Measurements from ENCODE around the gene BANF1.
"Not testable (repeated sequence)": the region's sequence is repeated elsewhere in the genome, so short reads cannot be mapped to it uniquely, and the experiment has no call there.

The BANF1 gene

DNA sequence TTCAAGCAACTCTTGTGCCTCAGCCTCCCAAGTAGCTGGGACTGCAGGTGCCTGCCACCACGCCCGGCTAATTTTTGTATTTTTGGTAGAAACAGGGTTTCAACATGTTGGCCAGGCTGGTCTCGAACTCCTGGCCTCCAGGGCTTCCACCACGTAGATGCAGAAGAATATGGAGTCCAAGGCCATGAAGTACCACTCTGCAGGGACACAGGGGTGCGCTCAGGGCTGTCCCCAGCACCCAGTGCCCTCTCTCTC is 20.8 kb downstream of the BANF1 start:
- not testable (repeated sequence) for H3K9me3 ChIP-seq (ENCODE audit: control insufficient read depth in 1 of 2, low read length in 2 of 2); H3K4me3 ChIP-seq (ENCODE audit: low read depth in 1 of 2, low read length in 2 of 2); H3K27me3 ChIP-seq (ENCODE audit: low read depth, low read length)

GRCh38 chr11:66026017-66026529 is 23.8 kb downstream of the BANF1 start, which contains the start of gene CATSPER1:
CATSPER1 (minus strand) TSS chr11:66026479; CDS start chr11:66026379, 100 bp downstream.
- Histone ChIP-seq H3K4me3 (ENCODE audit: low read depth in 1 of 2, low read length in 2 of 2) (no peak within 1 kb of the TSS), H3K27me3 (ENCODE audit: low read depth, low read length) (no peaks in the 10 kb centered on the region), H3K27ac (ENCODE audit: low read length) (no peak within 1 kb of the TSS), H3K36me3 (ENCODE audit: control insufficient read depth in 1 of 2, insufficient read depth in 2 of 2, low read length in 2 of 2) (no peaks in the 10 kb centered on the region), H3K9me3 (ENCODE audit: control insufficient read depth in 1 of 2, low read length in 2 of 2) (no peaks in the 10 kb centered on the region), H3K4me1 (ENCODE audit: control insufficient read depth in 1 of 2, insufficient read depth in 2 of 2, low read length in 2 of 2) (peaks cover 0 to 5% of the 10 kb centered on the region in 2 donors)

More for the DNA sequence above, 20.8 kb downstream of the BANF1 start:
- not testable (repeated sequence) for H3K4me1 ChIP-seq (ENCODE audit: control insufficient read depth in 1 of 2, insufficient read depth in 2 of 2, low read length in 2 of 2); H3K27ac ChIP-seq (ENCODE audit: low read length); H3K36me3 ChIP-seq (ENCODE audit: control insufficient read depth in 1 of 2, insufficient read depth in 2 of 2, low read length in 2 of 2)

GRCh38 chr11:66032957-66033735 is 30.8 kb downstream of the BANF1 start:
- Histone ChIP-seq H3K27me3 (ENCODE audit: low read depth, low read length) (no peaks in the 10 kb centered on the region), H3K4me3 (ENCODE audit: low read depth in 1 of 2, low read length in 2 of 2) (no peak overlapping the region), H3K9me3 (ENCODE audit: control insufficient read depth in 1 of 2, low read length in 2 of 2) (no peaks in the 10 kb centered on the region), H3K36me3 (ENCODE audit: control insufficient read depth in 1 of 2, insufficient read depth in 2 of 2, low read length in 2 of 2) (no peaks in the 10 kb centered on the region), H3K4me1 (ENCODE audit: control insufficient read depth in 1 of 2, insufficient read depth in 2 of 2, low read length in 2 of 2) (no peaks in the 10 kb centered on the region), H3K27ac (ENCODE audit: low read length) (no peak overlapping the region)

- no peak overlapping the region for H3K27ac ChIP-seq (ENCODE audit: low read length)
- no peaks in the 10 kb centered on the region for H3K27me3 ChIP-seq (ENCODE audit: low read depth, low read length)
- H3K4me3 ChIP-seq (ENCODE audit: low read depth in 1 of 2, low read length in 2 of 2) = no peak overlapping the region
- no peaks in the 10 kb centered on the region for H3K4me1 ChIP-seq (ENCODE audit: control insufficient read depth in 1 of 2, insufficient read depth in 2 of 2, low read length in 2 of 2)
- H3K9me3 ChIP-seq (ENCODE audit: control insufficient read depth in 1 of 2, low read length in 2 of 2) = no peaks in the 10 kb centered on the region
- no peaks in the 10 kb centered on the region for H3K36me3 ChIP-seq (ENCODE audit: control insufficient read depth in 1 of 2, insufficient read depth in 2 of 2, low read length in 2 of 2)
These were observed 33.5 kb downstream of the BANF1 start for GRCh38 chr11:66035653-66036333.

- no peaks in the 10 kb centered on the region for H3K9me3 ChIP-seq (ENCODE audit: control insufficient read depth in 1 of 2, low read length in 2 of 2)
- H3K27me3 ChIP-seq (ENCODE audit: low read depth, low read length) = no peaks in the 10 kb centered on the region
- H3K36me3 ChIP-seq (ENCODE audit: control insufficient read depth in 1 of 2, insufficient read depth in 2 of 2, low read length in 2 of 2) = no peaks in the 10 kb centered on the region
- no peaks in the 10 kb centered on the region for H3K4me1 ChIP-seq (ENCODE audit: control insufficient read depth in 1 of 2, insufficient read depth in 2 of 2, low read length in 2 of 2)
- H3K4me3 ChIP-seq (ENCODE audit: low read depth in 1 of 2, low read length in 2 of 2) = no peak overlapping the region
- no peak overlapping the region for H3K27ac ChIP-seq (ENCODE audit: low read length)
These were observed 34.0 kb downstream of the BANF1 start for GRCh38 chr11:66036334-66036710.

DNA sequence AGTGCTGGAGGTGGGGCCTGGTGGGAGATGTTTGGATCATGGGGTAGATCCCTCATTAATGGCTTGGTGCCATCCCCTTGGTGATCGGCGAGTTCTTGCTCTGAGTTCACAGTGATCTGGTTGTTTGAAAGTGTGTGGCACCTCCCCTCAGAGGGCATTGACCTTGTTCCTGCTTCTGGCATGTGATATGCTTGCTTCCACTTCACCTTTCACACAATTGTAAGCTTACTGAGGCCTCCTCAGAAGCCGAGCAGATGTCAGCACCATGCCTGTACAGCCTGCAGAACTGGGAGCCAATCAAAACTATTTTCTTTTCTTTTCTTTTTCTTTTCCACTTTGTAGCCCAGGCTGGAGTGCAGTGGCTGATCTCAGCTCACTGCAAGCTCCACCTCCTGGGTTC is 35.0 kb downstream of the BANF1 start:
- no peak overlapping the region for H3K27ac ChIP-seq (ENCODE audit: low read length)

GRCh38 chr11:66039765-66040164 is 37.5 kb downstream of the BANF1 start:
- no peak overlapping the region for H3K4me3 ChIP-seq (ENCODE audit: low read depth in 1 of 2, low read length in 2 of 2)
- no peaks in the 10 kb centered on the region for H3K9me3 ChIP-seq (ENCODE audit: control insufficient read depth in 1 of 2, low read length in 2 of 2)
- no peaks in the 10 kb centered on the region for H3K36me3 ChIP-seq (ENCODE audit: control insufficient read depth in 1 of 2, insufficient read depth in 2 of 2, low read length in 2 of 2)
- H3K4me1 ChIP-seq (ENCODE audit: control insufficient read depth in 1 of 2, insufficient read depth in 2 of 2, low read length in 2 of 2) = no peaks in the 10 kb centered on the region
- H3K27me3 ChIP-seq (ENCODE audit: low read depth, low read length) = no peaks in the 10 kb centered on the region
- no peak overlapping the region for H3K27ac ChIP-seq (ENCODE audit: low read length)

More for the DNA sequence above, 35.0 kb downstream of the BANF1 start:
- Histone ChIP-seq H3K4me1 (ENCODE audit: control insufficient read depth in 1 of 2, insufficient read depth in 2 of 2, low read length in 2 of 2) (no peaks in the 10 kb centered on the region), H3K36me3 (ENCODE audit: control insufficient read depth in 1 of 2, insufficient read depth in 2 of 2, low read length in 2 of 2) (no peaks in the 10 kb centered on the region), H3K4me3 (ENCODE audit: low read depth in 1 of 2, low read length in 2 of 2) (no peak overlapping the region), H3K9me3 (ENCODE audit: control insufficient read depth in 1 of 2, low read length in 2 of 2) (no peaks in the 10 kb centered on the region), H3K27me3 (ENCODE audit: low read depth, low read length) (no peaks in the 10 kb centered on the region)

DNA sequence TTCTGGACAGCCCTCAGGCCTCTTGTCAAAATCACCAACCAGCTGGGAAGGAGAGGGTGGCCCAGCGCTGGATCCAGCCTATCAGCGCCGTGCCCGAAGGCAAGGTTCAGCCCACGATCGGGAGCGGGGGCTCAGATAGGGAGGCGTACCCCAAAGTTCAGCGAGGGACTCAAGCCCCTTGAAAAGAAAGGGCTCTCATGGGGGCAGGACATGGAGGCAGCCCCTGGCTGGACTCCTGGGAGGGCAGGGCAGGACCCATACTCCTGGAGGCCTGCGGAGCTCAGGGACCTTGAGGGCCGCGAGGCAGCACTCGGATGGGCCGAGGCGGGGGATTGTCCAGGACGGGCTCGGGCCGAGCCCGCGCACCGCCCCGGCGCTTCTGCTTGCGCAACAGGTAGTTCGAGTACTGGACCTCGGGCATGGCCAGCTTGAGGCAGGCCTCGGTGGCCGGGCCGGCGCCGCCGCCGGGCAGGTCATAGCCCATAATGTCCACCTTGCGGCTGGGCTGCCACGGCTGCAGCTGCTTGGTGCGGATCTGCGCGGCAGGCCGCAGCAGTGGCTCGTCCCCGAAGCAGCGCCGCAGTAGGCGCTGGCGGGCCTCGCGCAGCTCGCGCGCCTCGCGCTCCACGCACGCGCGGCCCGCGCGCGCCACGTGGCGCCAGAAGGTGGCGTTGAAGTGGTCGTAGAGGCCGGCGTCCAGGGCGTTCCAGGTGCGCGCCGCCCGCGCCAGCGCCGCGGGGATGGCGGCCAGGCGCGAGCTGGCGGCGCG is 40.1 kb downstream of the BANF1 start:
- no peak overlapping the region for H3K27ac ChIP-seq (ENCODE audit: low read length)
- peaks cover 0 to 4% of the 10 kb centered on the region in 2 donors for H3K4me1 ChIP-seq (ENCODE audit: control insufficient read depth in 1 of 2, insufficient read depth in 2 of 2, low read length in 2 of 2)
- no peaks in the 10 kb centered on the region for H3K36me3 ChIP-seq (ENCODE audit: control insufficient read depth in 1 of 2, insufficient read depth in 2 of 2, low read length in 2 of 2)
- no peaks in the 10 kb centered on the region for H3K27me3 ChIP-seq (ENCODE audit: low read depth, low read length)
- no peak overlapping the region for H3K4me3 ChIP-seq (ENCODE audit: low read depth in 1 of 2, low read length in 2 of 2)
- no peaks in the 10 kb centered on the region for H3K9me3 ChIP-seq (ENCODE audit: control insufficient read depth in 1 of 2, low read length in 2 of 2)

- Histone ChIP-seq H3K27me3 (ENCODE audit: low read depth, low read length) (peaks cover 2% of the 10 kb centered on the region), H3K27ac (ENCODE audit: low read length) (no peak overlapping the region), H3K4me1 (ENCODE audit: control insufficient read depth in 1 of 2, insufficient read depth in 2 of 2, low read length in 2 of 2) (peaks cover 0 to 4% of the 10 kb centered on the region in 2 donors), H3K9me3 (ENCODE audit: control insufficient read depth in 1 of 2, low read length in 2 of 2) (no peaks in the 10 kb centered on the region), H3K4me3 (ENCODE audit: low read depth in 1 of 2, low read length in 2 of 2) (no peak overlapping the region), H3K36me3 (ENCODE audit: control insufficient read depth in 1 of 2, insufficient read depth in 2 of 2, low read length in 2 of 2) (no peaks in the 10 kb centered on the region)
These were observed 40.9 kb downstream of the BANF1 start for GRCh38 chr11:66042996-66043906.

- no peak overlapping the region for H3K4me3 ChIP-seq (ENCODE audit: low read depth in 1 of 2, low read length in 2 of 2)
- H3K4me1 ChIP-seq (ENCODE audit: control insufficient read depth in 1 of 2, insufficient read depth in 2 of 2, low read length in 2 of 2) = peaks cover 0 to 12% of the 10 kb centered on the region in 2 donors
- peaks cover 3% of the 10 kb centered on the region for H3K27me3 ChIP-seq (ENCODE audit: low read depth, low read length)
- H3K9me3 ChIP-seq (ENCODE audit: control insufficient read depth in 1 of 2, low read length in 2 of 2) = no peaks in the 10 kb centered on the region
- no peaks in the 10 kb centered on the region for H3K36me3 ChIP-seq (ENCODE audit: control insufficient read depth in 1 of 2, insufficient read depth in 2 of 2, low read length in 2 of 2)
- H3K27ac ChIP-seq (ENCODE audit: low read length) = no peak overlapping the region
These were observed 42.5 kb downstream of the BANF1 start for GRCh38 chr11:66044757-66045156.
